ENCODE results near the gene CAPS2.

DNA sequence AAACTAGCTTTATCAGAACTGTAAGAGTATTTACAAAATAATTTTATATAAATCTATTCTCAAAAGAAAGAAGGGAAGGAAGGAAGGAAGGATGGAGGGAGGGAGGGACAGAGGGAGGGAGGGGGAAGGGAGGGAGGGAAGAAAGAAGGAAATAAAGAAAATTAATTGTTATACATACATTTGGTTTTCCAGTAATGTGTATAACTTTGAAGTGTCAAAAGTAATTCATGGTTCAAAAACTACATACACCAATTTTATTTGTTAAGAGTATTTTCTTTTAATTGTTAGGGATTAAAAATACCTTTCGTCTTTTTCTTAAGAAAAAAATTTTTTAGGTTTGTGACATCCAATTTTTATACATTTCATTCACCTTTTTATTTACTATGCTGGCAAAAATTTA is 103.0 kb downstream of the CAPS2 start:
- TF ChIP-seq, protein P1, sequence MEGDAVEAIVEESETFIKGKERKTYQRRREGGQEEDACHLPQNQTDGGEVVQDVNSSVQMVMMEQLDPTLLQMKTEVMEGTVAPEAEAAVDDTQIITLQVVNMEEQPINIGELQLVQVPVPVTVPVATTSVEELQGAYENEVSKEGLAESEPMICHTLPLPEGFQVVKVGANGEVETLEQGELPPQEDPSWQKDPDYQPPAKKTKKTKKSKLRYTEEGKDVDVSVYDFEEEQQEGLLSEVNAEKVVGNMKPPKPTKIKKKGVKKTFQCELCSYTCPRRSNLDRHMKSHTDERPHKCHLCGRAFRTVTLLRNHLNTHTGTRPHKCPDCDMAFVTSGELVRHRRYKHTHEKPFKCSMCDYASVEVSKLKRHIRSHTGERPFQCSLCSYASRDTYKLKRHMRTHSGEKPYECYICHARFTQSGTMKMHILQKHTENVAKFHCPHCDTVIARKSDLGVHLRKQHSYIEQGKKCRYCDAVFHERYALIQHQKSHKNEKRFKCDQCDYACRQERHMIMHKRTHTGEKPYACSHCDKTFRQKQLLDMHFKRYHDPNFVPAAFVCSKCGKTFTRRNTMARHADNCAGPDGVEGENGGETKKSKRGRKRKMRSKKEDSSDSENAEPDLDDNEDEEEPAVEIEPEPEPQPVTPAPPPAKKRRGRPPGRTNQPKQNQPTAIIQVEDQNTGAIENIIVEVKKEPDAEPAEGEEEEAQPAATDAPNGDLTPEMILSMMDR (IDR thresholded peaks at IDR 0.05) = no peak
- TF ChIP-seq, protein P2, sequence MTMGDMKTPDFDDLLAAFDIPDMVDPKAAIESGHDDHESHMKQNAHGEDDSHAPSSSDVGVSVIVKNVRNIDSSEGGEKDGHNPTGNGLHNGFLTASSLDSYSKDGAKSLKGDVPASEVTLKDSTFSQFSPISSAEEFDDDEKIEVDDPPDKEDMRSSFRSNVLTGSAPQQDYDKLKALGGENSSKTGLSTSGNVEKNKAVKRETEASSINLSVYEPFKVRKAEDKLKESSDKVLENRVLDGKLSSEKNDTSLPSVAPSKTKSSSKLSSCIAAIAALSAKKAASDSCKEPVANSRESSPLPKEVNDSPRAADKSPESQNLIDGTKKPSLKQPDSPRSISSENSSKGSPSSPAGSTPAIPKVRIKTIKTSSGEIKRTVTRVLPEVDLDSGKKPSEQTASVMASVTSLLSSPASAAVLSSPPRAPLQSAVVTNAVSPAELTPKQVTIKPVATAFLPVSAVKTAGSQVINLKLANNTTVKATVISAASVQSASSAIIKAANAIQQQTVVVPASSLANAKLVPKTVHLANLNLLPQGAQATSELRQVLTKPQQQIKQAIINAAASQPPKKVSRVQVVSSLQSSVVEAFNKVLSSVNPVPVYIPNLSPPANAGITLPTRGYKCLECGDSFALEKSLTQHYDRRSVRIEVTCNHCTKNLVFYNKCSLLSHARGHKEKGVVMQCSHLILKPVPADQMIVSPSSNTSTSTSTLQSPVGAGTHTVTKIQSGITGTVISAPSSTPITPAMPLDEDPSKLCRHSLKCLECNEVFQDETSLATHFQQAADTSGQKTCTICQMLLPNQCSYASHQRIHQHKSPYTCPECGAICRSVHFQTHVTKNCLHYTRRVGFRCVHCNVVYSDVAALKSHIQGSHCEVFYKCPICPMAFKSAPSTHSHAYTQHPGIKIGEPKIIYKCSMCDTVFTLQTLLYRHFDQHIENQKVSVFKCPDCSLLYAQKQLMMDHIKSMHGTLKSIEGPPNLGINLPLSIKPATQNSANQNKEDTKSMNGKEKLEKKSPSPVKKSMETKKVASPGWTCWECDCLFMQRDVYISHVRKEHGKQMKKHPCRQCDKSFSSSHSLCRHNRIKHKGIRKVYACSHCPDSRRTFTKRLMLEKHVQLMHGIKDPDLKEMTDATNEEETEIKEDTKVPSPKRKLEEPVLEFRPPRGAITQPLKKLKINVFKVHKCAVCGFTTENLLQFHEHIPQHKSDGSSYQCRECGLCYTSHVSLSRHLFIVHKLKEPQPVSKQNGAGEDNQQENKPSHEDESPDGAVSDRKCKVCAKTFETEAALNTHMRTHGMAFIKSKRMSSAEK (CRISPR knock-in tag; IDR thresholded peaks at IDR 0.05; ENCODE audit: borderline replicate concordance) = no peak
- TF ChIP-seq TCF7 (CRISPR knock-in tag; IDR thresholded peaks at IDR 0.05; ENCODE audit: low read depth) (no peak), MYBL2 (CRISPR knock-in tag; IDR thresholded peaks at IDR 0.05) (no peak), ZNF317 (CRISPR knock-in tag; IDR thresholded peaks at IDR 0.05; ENCODE audit: borderline replicate concordance, low read depth) (no peak), FOXJ3 (CRISPR knock-in tag; IDR thresholded peaks at IDR 0.05; ENCODE audit: borderline replicate concordance) (no peak), CBFB (CRISPR knock-in tag; IDR thresholded peaks at IDR 0.05; ENCODE audit: low read depth) (no peak), NFATC4 (CRISPR knock-in tag; IDR thresholded peaks at IDR 0.05) (no peak), SP1 (CRISPR knock-in tag; conservative IDR thresholded peaks at IDR 0.05) (no peak), ZNF232 (CRISPR knock-in tag; IDR thresholded peaks at IDR 0.05) (no peak), KAT7 (CRISPR knock-in tag; IDR thresholded peaks at IDR 0.05; ENCODE audit: borderline replicate concordance) (no peak)
- TF ChIP-seq, protein P3, sequence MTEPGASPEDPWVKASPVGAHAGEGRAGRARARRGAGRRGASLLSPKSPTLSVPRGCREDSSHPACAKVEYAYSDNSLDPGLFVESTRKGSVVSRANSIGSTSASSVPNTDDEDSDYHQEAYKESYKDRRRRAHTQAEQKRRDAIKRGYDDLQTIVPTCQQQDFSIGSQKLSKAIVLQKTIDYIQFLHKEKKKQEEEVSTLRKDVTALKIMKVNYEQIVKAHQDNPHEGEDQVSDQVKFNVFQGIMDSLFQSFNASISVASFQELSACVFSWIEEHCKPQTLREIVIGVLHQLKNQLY (CRISPR knock-in tag; IDR thresholded peaks at IDR 0.05) = no peak
- TF ChIP-seq, protein P4, sequence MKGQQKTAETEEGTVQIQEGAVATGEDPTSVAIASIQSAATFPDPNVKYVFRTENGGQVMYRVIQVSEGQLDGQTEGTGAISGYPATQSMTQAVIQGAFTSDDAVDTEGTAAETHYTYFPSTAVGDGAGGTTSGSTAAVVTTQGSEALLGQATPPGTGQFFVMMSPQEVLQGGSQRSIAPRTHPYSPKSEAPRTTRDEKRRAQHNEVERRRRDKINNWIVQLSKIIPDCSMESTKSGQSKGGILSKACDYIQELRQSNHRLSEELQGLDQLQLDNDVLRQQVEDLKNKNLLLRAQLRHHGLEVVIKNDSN (CRISPR knock-in tag; IDR thresholded peaks at IDR 0.05) = no peak

Measured in WTC11 (cell line).